Esophagus squamous epithelium (tissue), 5 donors: ENCODE data around the gene SIDT1. TPM values are rescaled to one million over a fixed set of nuclear protein-coding genes. Genes with fewer than 3 reads are reported as not detected.

Source experiments
- DNase-seq: peaks from one replicate; lab custom pipeline; 2025; lab: John Stamatoyannopoulos, UW
- H3K27ac ChIP-seq, 4 donors: fragments of 200-600 bp; sonication (generic); one replicate each; pipeline ENCODE4 v1.5.1; 2016 to 2019; ENCODE audit warnings: mild to moderate bottlenecking in 1 of 4
- H3K27me3 ChIP-seq, 4 donors: fragments of 200-600 bp; sonication (generic); 1 replicate in 3 of 4; 2 replicates in 1 of 4; pipeline versions ENCODE4 v1.5.1 to v1.6.0; 2017 to 2021; ENCODE audit warnings: antibody characterized with exemption in 1 of 4
- H3K36me3 ChIP-seq, 3 donors: fragments of 200-600 bp; sonication (generic); one replicate each; pipeline ENCODE4 v1.5.1; 2016 to 2019
- H3K4me1 ChIP-seq, 3 donors: fragments of 200-600 bp; sonication (generic); one replicate each; pipeline ENCODE4 v1.5.1; 2017 to 2019
- H3K4me3 ChIP-seq, 4 donors: fragments of 200-600 bp; sonication (generic); 1 replicate in 3 of 4; 2 replicates in 1 of 4; pipeline ENCODE4 v1.5.1; 2016 to 2019; ENCODE audit warnings: mild to moderate bottlenecking in 2 of 4, moderate library complexity in 1 of 4
- H3K9me3 ChIP-seq, 3 donors: fragments of 200-600 bp; sonication (generic); one replicate each; pipeline ENCODE4 v1.5.1; 2016 to 2019
- POLR2A ChIP-seq, 4 donors: fragments of 450-650 bp; IDR thresholded peaks; one replicate each; pipeline ENCODE4 v1.6.1; 2017; ENCODE audit warnings: antibody characterized with exemption in 4 of 4, mild to moderate bottlenecking in 4 of 4, moderate library complexity in 3 of 4
- WGBS, 2 donors: methylation state at CpG; one replicate each; pipeline ENCODE4 v1.1.5; 2018; 5-methylcytosine and 5-hydroxymethylcytosine counted together
- intact Hi-C: fragments of 100-400 bp; cut with DNase I; formaldehyde crosslinking; loops from one replicate; pipeline ENCODE4 v1.15.0; 2022
- small RNA-seq, 4 donors: library from RNA; depleted of rRNA; stranded (forward); fragments of <200 nt; gene quantifications; one replicate each; pipeline ENCODE3, GENCODE V24; 2016
- total RNA-seq, 4 donors: library from RNA; depleted of rRNA; stranded (reverse); fragments of >200 nt; gene quantifications; one replicate each; pipeline ENCODE4 v1.1.0, GENCODE V29; 2016
- TF ChIP-seq, protein P1 (sequence below), 6 experiments: fragments of 450-650 bp in 4 of 6; fragments of 200-600 bp in 2 of 6; sonication (generic) in 2 of 6; IDR thresholded peaks; one replicate each; pipeline ENCODE4 v1.5.1; 2016 to 2019; ENCODE audit warnings: antibody characterized with exemption in 6 of 6, mild to moderate bottlenecking in 4 of 6, moderate library complexity in 4 of 6
- donor health status: DM: yes; HTN: yes; CAD: no.

SIDT1 gene
- total RNA-seq, 4 donors from 2014 or later = 3.8 to 4.4 (median 4.3) TPM

DNA sequence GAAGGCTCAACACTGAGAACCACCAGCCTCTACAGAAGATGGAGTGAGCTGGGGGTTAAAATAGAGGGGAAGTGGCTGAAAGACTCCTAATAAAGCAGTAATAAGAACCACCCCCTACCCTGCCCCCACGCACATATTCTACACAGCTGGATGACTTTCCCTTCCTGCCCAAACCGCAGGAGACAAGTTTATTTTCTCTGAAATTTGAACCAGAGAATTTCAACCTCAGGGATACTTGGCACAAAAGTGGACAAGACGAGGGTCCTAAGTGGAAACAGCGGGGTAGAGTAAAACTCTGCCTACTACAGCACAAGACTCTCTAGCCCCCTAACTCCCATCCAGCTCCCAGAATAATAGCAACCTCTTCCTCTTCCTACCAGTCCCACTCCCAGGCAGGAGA is 135.7 kb downstream of the SIDT1 start:
- no peak overlapping the region for H3K27ac ChIP-seq

DNA sequence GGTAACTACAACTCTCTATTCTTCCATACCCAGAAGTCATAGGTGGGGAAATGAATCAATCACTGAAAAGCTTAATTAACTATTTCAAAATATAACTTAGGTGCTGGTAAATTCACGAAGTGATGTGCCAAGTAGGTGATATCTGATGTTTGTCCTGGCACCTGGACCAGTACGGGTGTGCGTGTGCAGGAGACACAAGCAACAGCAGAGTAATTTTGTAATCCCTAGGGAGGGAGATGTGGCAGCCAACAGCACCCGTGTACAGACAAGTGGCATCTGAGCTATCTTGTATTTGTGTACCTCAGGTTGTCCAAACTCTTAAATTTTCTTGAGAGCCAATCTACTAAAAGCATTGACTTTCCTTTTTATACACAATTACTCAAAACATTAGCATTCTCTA is 141.2 kb downstream of the SIDT1 start:
- 69 to 75% methylated on average over 4 of the region's 4 CpGs for WGBS, 2 donors
- TF ChIP-seq, protein P1, sequence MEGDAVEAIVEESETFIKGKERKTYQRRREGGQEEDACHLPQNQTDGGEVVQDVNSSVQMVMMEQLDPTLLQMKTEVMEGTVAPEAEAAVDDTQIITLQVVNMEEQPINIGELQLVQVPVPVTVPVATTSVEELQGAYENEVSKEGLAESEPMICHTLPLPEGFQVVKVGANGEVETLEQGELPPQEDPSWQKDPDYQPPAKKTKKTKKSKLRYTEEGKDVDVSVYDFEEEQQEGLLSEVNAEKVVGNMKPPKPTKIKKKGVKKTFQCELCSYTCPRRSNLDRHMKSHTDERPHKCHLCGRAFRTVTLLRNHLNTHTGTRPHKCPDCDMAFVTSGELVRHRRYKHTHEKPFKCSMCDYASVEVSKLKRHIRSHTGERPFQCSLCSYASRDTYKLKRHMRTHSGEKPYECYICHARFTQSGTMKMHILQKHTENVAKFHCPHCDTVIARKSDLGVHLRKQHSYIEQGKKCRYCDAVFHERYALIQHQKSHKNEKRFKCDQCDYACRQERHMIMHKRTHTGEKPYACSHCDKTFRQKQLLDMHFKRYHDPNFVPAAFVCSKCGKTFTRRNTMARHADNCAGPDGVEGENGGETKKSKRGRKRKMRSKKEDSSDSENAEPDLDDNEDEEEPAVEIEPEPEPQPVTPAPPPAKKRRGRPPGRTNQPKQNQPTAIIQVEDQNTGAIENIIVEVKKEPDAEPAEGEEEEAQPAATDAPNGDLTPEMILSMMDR (IDR thresholded peaks at IDR 0.05) = no peak
- no peak for TF ChIP-seq POLR2A (IDR thresholded peaks at IDR 0.05)
- no peak for DNase-seq
- H3K4me1 ChIP-seq = no peaks in the 10 kb centered on the region
- H3K4me3 ChIP-seq = no peak overlapping the region
- no peaks in the 10 kb centered on the region for H3K9me3 ChIP-seq
- intact Hi-C loops = no loop called here
- H3K27me3 ChIP-seq = no peaks in the 10 kb centered on the region
- H3K36me3 ChIP-seq = peaks cover 0 to 76% (median 0%) of the 10 kb centered on the region in 3 donors
- no peak overlapping the region for H3K27ac ChIP-seq

More for the DNA sequence above, 135.7 kb downstream of the SIDT1 start:
- Histone ChIP-seq H3K27me3 (no peaks in the 10 kb centered on the region), H3K9me3 (no peaks in the 10 kb centered on the region), H3K36me3 (peaks cover 0 to 62% (median 0%) of the 10 kb centered on the region in 3 donors), H3K4me1 (no peaks in the 10 kb centered on the region), H3K4me3 (no peak overlapping the region)
- DNase-seq = no peak
- TF ChIP-seq POLR2A (IDR thresholded peaks at IDR 0.05) = no peak
- TF ChIP-seq, protein P1 (IDR thresholded peaks at IDR 0.05) = no peak
- intact Hi-C loops = no loop called here
- 65 to 71% methylated on average over 2 to 4 of the region's 4 CpGs for WGBS, 2 donors

DNA sequence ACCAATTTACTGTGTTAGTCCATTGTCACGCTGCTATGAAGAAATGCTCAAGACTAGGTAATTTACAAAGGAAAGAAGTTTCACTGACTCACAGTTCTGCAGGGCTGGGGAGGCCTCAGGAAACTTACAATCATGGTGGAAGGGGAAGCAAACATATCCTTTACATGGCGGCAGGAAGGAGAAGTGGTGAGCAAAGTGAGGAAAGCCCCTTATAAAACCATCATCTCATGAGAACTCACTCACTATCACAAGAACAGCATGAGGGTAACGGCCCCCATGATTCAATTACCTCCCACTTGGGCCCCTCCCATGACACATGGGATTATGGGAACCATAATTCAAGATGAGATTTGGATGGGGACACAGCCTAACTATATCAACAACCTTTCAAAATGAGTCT is 143.9 kb downstream of the SIDT1 start:
- intact Hi-C loops = no loop called here
- no peak for TF ChIP-seq POLR2A (IDR thresholded peaks at IDR 0.05)
- TF ChIP-seq, protein P1 (IDR thresholded peaks at IDR 0.05) = no peak
- H3K4me3 ChIP-seq = no peak overlapping the region
- no peaks in the 10 kb centered on the region for H3K27me3 ChIP-seq
- no peaks in the 10 kb centered on the region for H3K4me1 ChIP-seq
- WGBS, 2 donors = 74 to 79% methylated on average over 3 of the region's 3 CpGs
- no peak for DNase-seq
- H3K9me3 ChIP-seq = no peaks in the 10 kb centered on the region
- H3K36me3 ChIP-seq = peaks cover 0 to 60% (median 0%) of the 10 kb centered on the region in 3 donors
- H3K27ac ChIP-seq = no peak overlapping the region

DNA sequence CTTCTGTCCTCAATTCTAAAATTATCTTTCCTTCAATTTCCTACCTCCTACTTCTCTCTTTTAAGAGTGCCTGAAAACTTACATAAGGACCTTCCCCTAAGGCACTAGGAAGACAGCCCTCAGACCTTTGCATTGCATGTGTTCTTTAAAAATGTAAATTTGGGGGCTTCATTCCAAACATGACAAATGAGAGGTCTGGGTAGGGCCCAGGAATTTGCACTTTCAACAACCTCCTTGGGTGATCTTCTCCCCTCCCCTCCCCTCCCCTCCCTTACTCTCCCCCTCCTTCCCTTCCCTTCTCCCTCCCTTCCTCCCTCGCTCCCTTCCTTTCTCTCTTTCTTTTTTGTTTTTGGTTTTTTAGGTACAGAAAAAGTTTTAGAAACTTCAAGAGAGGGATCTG is 145.4 kb downstream of the SIDT1 start:
- no peak for TF ChIP-seq POLR2A (IDR thresholded peaks at IDR 0.05)
- TF ChIP-seq, protein P1 (IDR thresholded peaks at IDR 0.05) = no peak

DNA sequence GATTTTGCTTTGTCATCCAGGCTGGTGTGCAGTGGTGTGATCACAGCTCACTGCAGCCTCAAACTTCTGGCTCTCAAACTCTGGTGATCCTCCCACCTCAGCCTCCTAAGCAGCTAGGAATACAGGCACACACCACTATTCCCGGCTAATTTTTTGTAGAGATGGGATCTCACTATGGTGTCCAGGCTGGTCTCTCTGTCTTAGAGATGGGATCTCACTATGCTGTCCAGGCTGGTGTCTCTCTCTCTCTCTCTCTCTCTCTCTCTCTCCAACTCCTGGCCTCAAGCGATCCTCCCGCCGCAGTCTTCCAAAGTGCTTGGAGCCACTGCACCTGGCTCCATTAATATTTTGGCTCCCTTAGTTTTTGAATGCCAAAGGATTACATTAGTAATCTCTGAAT is 146.4 kb downstream of the SIDT1 start:
- no peak for DNase-seq
- H3K9me3 ChIP-seq = no peaks in the 10 kb centered on the region
- TF ChIP-seq POLR2A (IDR thresholded peaks at IDR 0.05) = no peak
- TF ChIP-seq, protein P1 (IDR thresholded peaks at IDR 0.05) = no peak
- no peak overlapping the region for H3K27ac ChIP-seq
- intact Hi-C loops = no loop called here
- H3K4me3 ChIP-seq = no peak overlapping the region
- no peaks in the 10 kb centered on the region for H3K27me3 ChIP-seq
- WGBS, 2 donors = 96 to 98% methylated on average over 4 of the region's 4 CpGs
- no peaks in the 10 kb centered on the region for H3K4me1 ChIP-seq
- H3K36me3 ChIP-seq = peaks cover 0 to 36% (median 0%) of the 10 kb centered on the region in 3 donors

More for the DNA sequence above, 145.4 kb downstream of the SIDT1 start:
- DNase-seq = no peak
- intact Hi-C loops = no loop called here
- no peak overlapping the region for H3K4me3 ChIP-seq
- no peak overlapping the region for H3K27ac ChIP-seq
- no peaks in the 10 kb centered on the region for H3K9me3 ChIP-seq
- H3K27me3 ChIP-seq = no peaks in the 10 kb centered on the region
- peaks cover 0 to 46% (median 0%) of the 10 kb centered on the region in 3 donors for H3K36me3 ChIP-seq
- WGBS, 2 donors = 83 to 100% methylated on average over 1 of the region's 1 CpG
- H3K4me1 ChIP-seq = no peaks in the 10 kb centered on the region

Small RNA genes within 50 kb of the gene (small RNA-seq; reads per million reads assigned to genes)
- gene MIR4446 = 0.28 to 0.62 (median 0.50) reads per million in 4 donors
- 0 reads per million in 4 donors for gene RN7SL767P

Other genes with a start within 250 kb of the SIDT1 start
- 1 to 10 TPM; 1.3 to 8.6 (median 2.8) TPM for gene CFAP44, start 91.1 kb upstream of the SIDT1 start, total RNA-seq
- 10 to 100 TPM in 1 of 4 donors, 1 to 10 TPM in 3; 3.1 to 14.5 (median 7.6) TPM for gene SPICE1, start 17.4 kb upstream of the SIDT1 start, total RNA-seq
- 10 to 100 TPM; 11.5 to 18.3 (median 12.6) TPM for gene USF3, start 164.1 kb downstream of the SIDT1 start, total RNA-seq
- 100 to 1,000 TPM; 142 to 248 (median 228) TPM for gene NAA50, start 213.7 kb downstream of the SIDT1 start, total RNA-seq
- 10 to 100 TPM; 39.9 to 74.3 (median 60.6) TPM for gene ATP6V1A, start 214.5 kb downstream of the SIDT1 start, total RNA-seq